CD8-positive, alpha-beta memory T cell (primary cell): Measurements from ENCODE around the gene FBXL13. TPM values are rescaled to one million over a fixed set of nuclear protein-coding genes. Genes with fewer than 3 reads are reported as not detected.

Experiments
- CTCF ChIA-PET: fragments of 350-600 bp; sonication (Branson Sonifier 250); formaldehyde crosslinking; loops from one replicate; lab custom pipeline; 2021; ENCODE audit warnings: antibody characterized with exemption; lab: Charles Lee
- POLR2A ChIA-PET: fragments of 350-600 bp; sonication (Branson Sonifier 250); formaldehyde crosslinking; loops from one replicate; lab custom pipeline; 2021; ENCODE audit warnings: antibody characterized with exemption; lab: Charles Lee
- DNase-seq, 5 donors: peaks; one replicate each; pipeline versions ENCODE4 v3.0.0 to v3.0.0-alpha.2; 2020 to 2022; ENCODE audit warnings: mixed read lengths in 1 of 5
- H3K27ac ChIP-seq: one replicate; pipeline ENCODE4 v1.7.0; 2013; ENCODE audit warnings: low read depth, mild to moderate bottlenecking, low read length, moderate library complexity
- H3K27me3 ChIP-seq: 2 replicates; pipeline ENCODE4 v1.7.0; 2013; ENCODE audit warnings: low read length, mild to moderate bottlenecking; ENCODE audit not compliant: insufficient read depth, poor library complexity, severe bottlenecking
- H3K36me3 ChIP-seq: 2 replicates; pipeline ENCODE4 v1.7.0; 2013; ENCODE audit warnings: mild to moderate bottlenecking, low read length, moderate library complexity; ENCODE audit not compliant: insufficient read depth
- H3K4me1 ChIP-seq: 2 replicates; pipeline ENCODE4 v1.7.0; 2013; ENCODE audit warnings: mild to moderate bottlenecking, low read length, moderate library complexity; ENCODE audit not compliant: insufficient read depth
- H3K4me3 ChIP-seq: 2 replicates; pipeline ENCODE4 v1.7.0; 2013; ENCODE audit warnings: mild to moderate bottlenecking, low read length
- H3K9me3 ChIP-seq: 2 replicates; pipeline ENCODE4 v1.7.0; 2013; ENCODE audit warnings: mild to moderate bottlenecking, low read length
- H3K27ac Mint-ChIP-seq, 8 donors: one replicate each; pipeline ENCODE4 v1.8.0; 2020 to 2021; ENCODE audit warnings: mixed read lengths in 8 of 8, mild to moderate bottlenecking in 6 of 8, inconsistent platforms in 3 of 8, moderate library complexity in 3 of 8
- H3K27me3 Mint-ChIP-seq, 2 donors: one replicate each; pipeline ENCODE4 v1.8.0; 2020 to 2021; ENCODE audit warnings: mixed read lengths in 2 of 2, mild to moderate bottlenecking in 1 of 2, moderate library complexity in 1 of 2
- H3K36me3 Mint-ChIP-seq, 3 donors: one replicate each; pipeline ENCODE4 v1.8.0; 2020 to 2021; ENCODE audit warnings: mixed read lengths in 3 of 3, inconsistent platforms in 1 of 3, mild to moderate bottlenecking in 1 of 3
- H3K4me1 Mint-ChIP-seq, 3 donors: one replicate each; pipeline ENCODE4 v1.8.0; 2020 to 2021; ENCODE audit warnings: mixed read lengths in 3 of 3, inconsistent platforms in 1 of 3, mild to moderate bottlenecking in 1 of 3
- H3K4me3 Mint-ChIP-seq, 7 donors: one replicate each; pipeline ENCODE4 v1.8.0; 2020 to 2021; ENCODE audit warnings: mixed read lengths in 7 of 7, mild to moderate bottlenecking in 6 of 7, moderate library complexity in 4 of 7, inconsistent platforms in 2 of 7
- H3K9me3 Mint-ChIP-seq, 5 donors: one replicate each; pipeline ENCODE4 v1.8.0; 2020 to 2022; ENCODE audit warnings: mixed read lengths in 5 of 5, mild to moderate bottlenecking in 3 of 5, moderate library complexity in 2 of 5, inconsistent platforms in 1 of 5
- polyA plus RNA-seq: library from polyadenylated mRNA; unstranded; fragments of 300-500 nt; fragmentation: Illumina TruSeq; gene quantifications from one replicate; pipeline ENCODE4 v1.2.3, GENCODE V29; 2021
- total RNA-seq, 2 experiments: library from RNA; stranded (reverse); gene quantifications; one replicate each; pipeline ENCODE4 v1.2.3, GENCODE V29; 2021

FBXL13 gene
- total and polyA plus RNA-seq, 3 experiments from 2014 or later = 0.43 to 0.66 (median 0.62) TPM

- H3K4me1 ChIP-seq = no peaks in the 10 kb centered on the region
- H3K27ac ChIP-seq = no peak overlapping the region
- Mint-ChIP-seq H3K4me3 (no peak overlapping the region), H3K27me3 (peaks cover 3% of the 10 kb centered on the region in 2 donors), H3K9me3 (no peaks in the 10 kb centered on the region), H3K36me3 (no peaks in the 10 kb centered on the region), H3K27ac (no peak overlapping the region), H3K4me1 (peaks cover 0 to 2% (median 0%) of the 10 kb centered on the region in 3 donors)
- POLR2A ChIA-PET = no interaction called here
- no peak overlapping the region for H3K4me3 ChIP-seq
- no peak for DNase-seq
- no peaks in the 10 kb centered on the region for H3K9me3 ChIP-seq
- H3K27me3 ChIP-seq = no peaks in the 10 kb centered on the region
- no peaks in the 10 kb centered on the region for H3K36me3 ChIP-seq
- CTCF ChIA-PET = no interaction called here
Measured at GRCh38 chr7:102938679-102939078, 135.9 kb downstream of the FBXL13 start.

DNA sequence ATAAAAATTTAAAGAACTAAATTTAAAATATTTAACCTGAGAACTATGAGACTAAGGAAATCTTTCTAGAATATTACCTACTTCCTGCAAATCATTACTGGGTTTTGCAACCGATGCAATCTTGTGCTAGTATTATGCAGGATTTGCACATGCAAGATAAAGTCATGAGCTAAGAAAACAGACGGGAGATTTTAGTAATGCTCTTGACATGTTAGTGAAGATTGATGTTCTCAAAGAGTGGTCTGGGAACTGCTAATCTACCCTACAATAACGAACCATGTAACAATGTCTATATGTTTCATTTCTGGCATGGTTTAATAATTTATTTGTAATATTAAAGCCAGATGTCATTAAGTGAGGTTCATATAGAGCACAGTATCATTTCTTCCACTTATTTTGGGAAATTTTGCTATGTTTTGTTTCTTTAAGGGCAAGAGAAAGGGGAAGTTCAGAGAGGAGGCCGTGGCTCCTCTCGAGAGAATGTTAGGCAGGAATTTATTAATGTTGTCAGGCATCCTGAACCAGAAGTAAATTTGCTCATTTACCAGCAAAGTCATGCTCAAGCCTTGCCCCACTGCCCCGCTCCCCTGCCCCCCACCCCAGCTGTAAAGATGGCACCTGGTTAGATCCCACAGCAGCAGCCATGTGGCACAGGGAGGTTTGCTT is 139.0 kb downstream of the FBXL13 start:
- no peak overlapping the region for H3K4me3 ChIP-seq
- H3K36me3 Mint-ChIP-seq = no peaks in the 10 kb centered on the region
- no peaks in the 10 kb centered on the region for H3K4me1 Mint-ChIP-seq
- H3K27me3 Mint-ChIP-seq = peaks cover 0 to 5% of the 10 kb centered on the region in 2 donors
- DNase-seq = no peak
- ChIA-PET POLR2A (no interaction called here), CTCF (no interaction called here)
- H3K4me3 Mint-ChIP-seq = no peak overlapping the region
- H3K27me3 ChIP-seq = no peaks in the 10 kb centered on the region
- H3K9me3 Mint-ChIP-seq = no peaks in the 10 kb centered on the region
- no peak overlapping the region for H3K27ac Mint-ChIP-seq
- no peak overlapping the region for H3K27ac ChIP-seq
- no peaks in the 10 kb centered on the region for H3K9me3 ChIP-seq
- H3K36me3 ChIP-seq = no peaks in the 10 kb centered on the region
- H3K4me1 ChIP-seq = no peaks in the 10 kb centered on the region

- CTCF ChIA-PET = no interaction called here
- peaks cover 0 to 5% of the 10 kb centered on the region in 2 donors for H3K27me3 Mint-ChIP-seq
- H3K36me3 Mint-ChIP-seq = no peaks in the 10 kb centered on the region
- no peak overlapping the region for H3K4me3 Mint-ChIP-seq
- no peaks in the 10 kb centered on the region for H3K4me1 Mint-ChIP-seq
- no peak for DNase-seq
- no peak overlapping the region for H3K4me3 ChIP-seq
- no peak overlapping the region for H3K27ac ChIP-seq
- H3K9me3 ChIP-seq = no peaks in the 10 kb centered on the region
- no peaks in the 10 kb centered on the region for H3K9me3 Mint-ChIP-seq
- POLR2A ChIA-PET = no interaction called here
- H3K27me3 ChIP-seq = no peaks in the 10 kb centered on the region
- H3K4me1 ChIP-seq = no peaks in the 10 kb centered on the region
- no peak overlapping the region for H3K27ac Mint-ChIP-seq
- no peaks in the 10 kb centered on the region for H3K36me3 ChIP-seq
Measured at GRCh38 chr7:102934701-102935100, 139.9 kb downstream of the FBXL13 start.

DNA sequence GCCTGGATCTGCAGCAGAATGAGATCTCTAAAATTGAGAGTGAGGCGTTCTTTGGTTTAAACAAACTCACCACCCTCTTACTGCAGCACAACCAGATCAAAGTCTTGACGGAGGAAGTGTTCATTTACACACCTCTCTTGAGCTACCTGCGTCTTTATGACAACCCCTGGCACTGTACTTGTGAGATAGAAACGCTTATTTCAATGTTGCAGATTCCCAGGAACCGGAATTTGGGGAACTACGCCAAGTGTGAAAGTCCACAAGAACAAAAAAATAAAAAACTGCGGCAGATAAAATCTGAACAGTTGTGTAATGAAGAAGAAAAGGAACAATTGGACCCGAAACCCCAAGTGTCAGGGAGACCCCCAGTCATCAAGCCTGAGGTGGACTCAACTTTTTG is 140.4 kb downstream of the FBXL13 start:
- H3K9me3 Mint-ChIP-seq = no peaks in the 10 kb centered on the region
- no peak for DNase-seq
- CTCF ChIA-PET = no interaction called here
- no peaks in the 10 kb centered on the region for H3K4me1 ChIP-seq
- no peak overlapping the region for H3K4me3 Mint-ChIP-seq
- no peaks in the 10 kb centered on the region for H3K9me3 ChIP-seq
- peaks cover 0 to 5% of the 10 kb centered on the region in 2 donors for H3K27me3 Mint-ChIP-seq
- no peaks in the 10 kb centered on the region for H3K27me3 ChIP-seq
- H3K4me1 Mint-ChIP-seq = no peaks in the 10 kb centered on the region
- no peak overlapping the region for H3K4me3 ChIP-seq
- no peak overlapping the region for H3K27ac Mint-ChIP-seq
- POLR2A ChIA-PET = no interaction called here
- no peaks in the 10 kb centered on the region for H3K36me3 ChIP-seq
- H3K36me3 Mint-ChIP-seq = no peaks in the 10 kb centered on the region
- H3K27ac ChIP-seq = no peak overlapping the region

- no peak for DNase-seq
- H3K27ac ChIP-seq = no peak overlapping the region
- H3K27me3 ChIP-seq = no peaks in the 10 kb centered on the region
- peaks cover 0 to 5% of the 10 kb centered on the region in 2 donors for H3K27me3 Mint-ChIP-seq
- peaks cover 0 to 3% (median 2%) of the 10 kb centered on the region in 3 donors for H3K36me3 Mint-ChIP-seq
- H3K36me3 ChIP-seq = no peaks in the 10 kb centered on the region
- H3K4me1 ChIP-seq = no peaks in the 10 kb centered on the region
- ChIA-PET CTCF (no interaction called here), POLR2A (no interaction called here)
- no peaks in the 10 kb centered on the region for H3K9me3 ChIP-seq
- H3K27ac Mint-ChIP-seq = no peak overlapping the region
- no peaks in the 10 kb centered on the region for H3K4me1 Mint-ChIP-seq
- no peak overlapping the region for H3K4me3 ChIP-seq
- H3K9me3 Mint-ChIP-seq = no peaks in the 10 kb centered on the region
- H3K4me3 Mint-ChIP-seq = no peak overlapping the region
Measured at GRCh38 chr7:102933763-102934162, 140.8 kb downstream of the FBXL13 start.

DNA sequence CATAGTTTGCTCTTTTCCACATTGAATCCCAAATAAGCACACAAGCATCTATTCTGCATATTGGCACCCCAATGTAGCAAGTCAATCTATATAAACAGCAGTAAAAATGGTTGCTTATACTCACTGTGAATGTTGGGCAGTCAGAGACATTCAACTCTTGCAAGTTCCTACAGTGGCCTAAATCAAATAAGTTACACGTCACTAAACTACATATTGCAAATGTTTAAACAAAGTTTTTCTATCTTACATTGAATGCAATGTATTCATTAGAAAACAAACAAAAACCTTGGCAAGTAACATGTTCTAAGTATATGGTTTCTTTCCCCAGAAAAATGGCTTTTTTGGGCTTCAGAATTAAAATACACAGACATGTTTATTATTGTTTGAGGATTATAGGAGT is 142.8 kb downstream of the FBXL13 start:
- no peaks in the 10 kb centered on the region for H3K36me3 ChIP-seq
- H3K27me3 ChIP-seq = no peaks in the 10 kb centered on the region
- no peak overlapping the region for H3K27ac ChIP-seq
- H3K9me3 Mint-ChIP-seq = no peaks in the 10 kb centered on the region
- H3K27ac Mint-ChIP-seq = no peak overlapping the region
- H3K4me1 Mint-ChIP-seq = no peaks in the 10 kb centered on the region
- H3K9me3 ChIP-seq = no peaks in the 10 kb centered on the region
- no peak overlapping the region for H3K4me3 Mint-ChIP-seq
- POLR2A ChIA-PET = no interaction called here
- CTCF ChIA-PET = no interaction called here
- no peak overlapping the region for H3K4me3 ChIP-seq
- peaks cover 0 to 3% (median 2%) of the 10 kb centered on the region in 3 donors for H3K36me3 Mint-ChIP-seq
- no peak for DNase-seq
- H3K27me3 Mint-ChIP-seq = peaks cover 0 to 5% of the 10 kb centered on the region in 2 donors
- H3K4me1 ChIP-seq = no peaks in the 10 kb centered on the region

- Mint-ChIP-seq H3K27ac (no peak overlapping the region), H3K4me3 (no peak overlapping the region), H3K4me1 (no peaks in the 10 kb centered on the region), H3K36me3 (peaks cover 0 to 3% (median 2%) of the 10 kb centered on the region in 3 donors), H3K9me3 (no peaks in the 10 kb centered on the region), H3K27me3 (peaks cover 0 to 2% of the 10 kb centered on the region in 2 donors)
- Histone ChIP-seq H3K36me3 (no peaks in the 10 kb centered on the region), H3K4me1 (no peaks in the 10 kb centered on the region), H3K27me3 (no peaks in the 10 kb centered on the region), H3K27ac (no peak overlapping the region), H3K4me3 (no peak overlapping the region), H3K9me3 (no peaks in the 10 kb centered on the region)
- ChIA-PET CTCF (no interaction called here), POLR2A (no interaction called here)
- DNase-seq = no peak
Measured at GRCh38 chr7:102927312-102927933, 147.2 kb downstream of the FBXL13 start.

- no peaks in the 10 kb centered on the region for H3K9me3 ChIP-seq
- no peak overlapping the region for H3K27ac ChIP-seq
- no peak overlapping the region for H3K4me3 Mint-ChIP-seq
- H3K4me3 ChIP-seq = no peak overlapping the region
- POLR2A ChIA-PET = no interaction called here
- CTCF ChIA-PET = no interaction called here
- H3K4me1 ChIP-seq = no peaks in the 10 kb centered on the region
- no peaks in the 10 kb centered on the region for H3K27me3 ChIP-seq
- H3K9me3 Mint-ChIP-seq = no peaks in the 10 kb centered on the region
- H3K4me1 Mint-ChIP-seq = no peaks in the 10 kb centered on the region
- DNase-seq = no peak
- no peaks in the 10 kb centered on the region for H3K36me3 ChIP-seq
- H3K36me3 Mint-ChIP-seq = peaks cover 0 to 3% (median 2%) of the 10 kb centered on the region in 3 donors
- no peak overlapping the region for H3K27ac Mint-ChIP-seq
- H3K27me3 Mint-ChIP-seq = no peaks in the 10 kb centered on the region
Measured at GRCh38 chr7:102926783-102927140, 147.8 kb downstream of the FBXL13 start.
